GM21360 (cell line): ENCODE measurements around the gene CEBPB.
"Not testable (repeated sequence)": the region's sequence is repeated elsewhere in the genome, so short reads cannot be mapped to it uniquely, and the experiment has no call there.

Source experiments
- ATAC-seq: cut with Tn5 transposase; IDR thresholded peaks from one replicate; pipeline ENCODE4 v1.9.1; 2021; ENCODE audit warnings: mild to moderate bottlenecking, moderate library complexity; ENCODE audit not compliant: unreplicated experiment

CEBPB gene

GRCh38 chr20:50192364-50193198 is 2.0 kb downstream of the CEBPB start:
- no peak for ATAC-seq

- no peak for ATAC-seq
Measured at GRCh38 chr20:50193199-50193835, 2.7 kb downstream of the CEBPB start.

GRCh38 chr20:50193836-50194421 is 3.3 kb downstream of the CEBPB start:
- ATAC-seq, result no peak

GRCh38 chr20:50194422-50194830 is 3.8 kb downstream of the CEBPB start:
- no peak for ATAC-seq

- no peak for ATAC-seq
Measured at GRCh38 chr20:50194831-50195523, 4.3 kb downstream of the CEBPB start.

GRCh38 chr20:50195524-50196120 is 5.0 kb downstream of the CEBPB start:
- no peak for ATAC-seq

- no peak for ATAC-seq
Measured at GRCh38 chr20:50196248-50196647, 5.6 kb downstream of the CEBPB start.

GRCh38 chr20:50196896-50197295 is 6.3 kb downstream of the CEBPB start:
- no peak for ATAC-seq

- ATAC-seq, result no peak
Measured at GRCh38 chr20:50197463-50198179, 7.0 kb downstream of the CEBPB start.

- ATAC-seq, result no peak
Measured at GRCh38 chr20:50198180-50198666, 7.6 kb downstream of the CEBPB start.

- no peak for ATAC-seq
Measured at GRCh38 chr20:50198716-50199115, 8.1 kb downstream of the CEBPB start.

- no peak for ATAC-seq
Measured at GRCh38 chr20:50199703-50200102, 9.1 kb downstream of the CEBPB start.

GRCh38 chr20:50200482-50201104 is 10.0 kb downstream of the CEBPB start:
- no peak for ATAC-seq

- ATAC-seq, result not testable (repeated sequence)
Measured at GRCh38 chr20:50201710-50202109, 11.1 kb downstream of the CEBPB start.

GRCh38 chr20:50202677-50203076 is 12.0 kb downstream of the CEBPB start:
- no peak for ATAC-seq

GRCh38 chr20:50203951-50204937 is 13.6 kb downstream of the CEBPB start:
- no peak for ATAC-seq

GRCh38 chr20:50207026-50207425 is 16.4 kb downstream of the CEBPB start:
- ATAC-seq, result no peak

- no peak for ATAC-seq
Measured at GRCh38 chr20:50208085-50208491, 17.5 kb downstream of the CEBPB start.
